ENCODE data around the gene NUPR2. TPM values are rescaled to one million over a fixed set of nuclear protein-coding genes. Genes with fewer than 3 reads are reported as not detected.
"Not testable (repeated sequence)": the region's sequence is repeated elsewhere in the genome, so short reads cannot be mapped to it uniquely, and the experiment has no call there.

NUPR2 gene
- total and polyA plus RNA-seq, 2 of the 8 experiments (the other 6 are each of a cell fraction or from before 2014, with no cell fraction given): not detected

GRCh38 chr7:56098187-56099008 is 17.8 kb downstream of the NUPR2 start:
- H2AFZ ChIP-seq (ENCODE audit: low read length); H2BK12ac ChIP-seq (ENCODE audit: low read depth, low read length); H3K18ac ChIP-seq (ENCODE audit: extremely low read depth, low read length); H4K5ac ChIP-seq (ENCODE audit: insufficient read length, low read depth, low read length); H3K4ac ChIP-seq (replicated peaks; ENCODE audit: insufficient read length, low read depth, low read length); H3K79me1 ChIP-seq (ENCODE audit: low read depth, low read length); H3K4me2 ChIP-seq (ENCODE audit: insufficient read depth in 1 of 2, low read depth in 2 of 2, low read length in 2 of 2); H3K79me2 ChIP-seq (ENCODE audit: control insufficient read depth in 1 of 2, insufficient read depth in 2 of 2, low read length in 2 of 2); H3K23ac ChIP-seq (ENCODE audit: insufficient read length); H4K8ac ChIP-seq (ENCODE audit: extremely low read depth, insufficient read depth, low read length); H2BK20ac ChIP-seq (ENCODE audit: low read length); H3K4me3 ChIP-seq (ENCODE audit: extremely low read depth in 1 of 4, insufficient read depth in 2 of 4, low read depth in 3 of 4, low read length in 4 of 4); H2BK15ac ChIP-seq (ENCODE audit: low read length); H3K9me3 ChIP-seq (ENCODE audit: insufficient read depth in 2 of 2, low read depth in 1 of 2, low read length in 1 of 2); H2BK5ac ChIP-seq (ENCODE audit: low read depth, low read length); FAIRE-seq; H3K23me2 ChIP-seq (ENCODE audit: low read depth, low read length); H3K9ac ChIP-seq (replicated peaks in 1 of 4; ENCODE audit: extremely low read depth in 1 of 4, low read depth in 3 of 4, low read length in 3 of 4); H2AK5ac ChIP-seq (ENCODE audit: low read depth, low read length); H4K20me1 ChIP-seq (replicated peaks in 1 of 2; ENCODE audit: control insufficient read depth in 1 of 2, insufficient read depth in 2 of 2, low read length in 2 of 2); H3K14ac ChIP-seq (ENCODE audit: insufficient read length); H3K27me3 ChIP-seq (replicated peaks in 1 of 4; ENCODE audit: control insufficient read depth in 3 of 4, extremely low read depth in 1 of 4, insufficient read depth in 3 of 4, low read length in 3 of 4); DNase-seq (ENCODE audit: low read depth in 1 of 2, low spot score in 2 of 2); H2BK120ac ChIP-seq (replicated peaks; ENCODE audit: low read depth, low read length); H3K27ac ChIP-seq (ENCODE audit: low read depth, low read length); H3K4me1 ChIP-seq (replicated peaks in 1 of 4; ENCODE audit: control insufficient read depth in 3 of 4, insufficient read depth in 4 of 4, low read length in 3 of 4); H4K91ac ChIP-seq (replicated peaks; ENCODE audit: insufficient read length, low read length); H3K56ac ChIP-seq (replicated peaks; ENCODE audit: insufficient read length, low read depth, low read length): not testable (repeated sequence)
- ChIA-PET CTCF (ENCODE audit: partially characterized antibody) (interaction anchor here (0.6 kb wide), 3 partner anchors 10 to 583 kb away, joined by 3 to 4 read pairs (median 3); no protein-coding TSS in a partner anchor), POLR2A (ENCODE audit: partially characterized antibody) (interaction anchor here (1.4 kb wide), 1 partner anchor 9 kb away, joined by 4 read pairs; no protein-coding TSS in a partner anchor)
- peaks cover 0 to 24% (median 9%) of the 10 kb centered on the region in 4 experiments; a peak in 5 of 8 replicates for H3K36me3 ChIP-seq (ENCODE audit: control insufficient read depth in 2 of 4, insufficient read depth in 4 of 4, low read length in 3 of 4)
- WGBS, 2 experiments (ENCODE audit: extremely low coverage in 1 of 2, insufficient coverage in 1 of 2, insufficient read length in 1 of 2, insufficient replicate concordance in 2 of 2, low coverage in 1 of 2, low lambda C conversion rate in 2 of 2, missing lambda C conversion rate in 1 of 2): 82% methylated on average over 8 of the region's 8 CpGs; no CpG with 5 or more reads in 1 of the 2 experiments

Measured in H1 (cell line).